Measurements from ENCODE around the gene FABP7. TPM values are rescaled to one million over a fixed set of nuclear protein-coding genes. Genes with fewer than 3 reads are reported as not detected.

Gene FABP7
- total RNA-seq, 2 donors from 2014 or later: not detected

DNA sequence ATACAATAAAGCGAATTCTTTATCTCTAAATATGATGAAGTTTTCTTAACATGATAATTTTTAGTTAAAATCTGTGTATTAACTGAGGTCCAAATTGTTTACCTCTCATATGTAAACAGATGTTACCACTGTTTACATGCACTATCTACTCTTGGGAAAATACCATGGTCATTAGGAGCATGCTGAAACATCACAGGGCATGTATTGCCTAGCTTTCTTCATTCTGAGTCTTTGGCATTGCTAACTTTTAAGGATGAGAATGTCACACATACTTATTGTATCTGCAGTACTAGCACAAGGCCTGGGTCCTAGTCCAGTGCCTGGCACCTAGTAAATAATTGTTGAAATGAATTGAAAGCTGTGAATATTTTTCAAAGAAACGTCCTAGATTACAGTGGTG lies 30.2 kb downstream of the FABP7 start:
- TF ChIP-seq, protein P1, sequence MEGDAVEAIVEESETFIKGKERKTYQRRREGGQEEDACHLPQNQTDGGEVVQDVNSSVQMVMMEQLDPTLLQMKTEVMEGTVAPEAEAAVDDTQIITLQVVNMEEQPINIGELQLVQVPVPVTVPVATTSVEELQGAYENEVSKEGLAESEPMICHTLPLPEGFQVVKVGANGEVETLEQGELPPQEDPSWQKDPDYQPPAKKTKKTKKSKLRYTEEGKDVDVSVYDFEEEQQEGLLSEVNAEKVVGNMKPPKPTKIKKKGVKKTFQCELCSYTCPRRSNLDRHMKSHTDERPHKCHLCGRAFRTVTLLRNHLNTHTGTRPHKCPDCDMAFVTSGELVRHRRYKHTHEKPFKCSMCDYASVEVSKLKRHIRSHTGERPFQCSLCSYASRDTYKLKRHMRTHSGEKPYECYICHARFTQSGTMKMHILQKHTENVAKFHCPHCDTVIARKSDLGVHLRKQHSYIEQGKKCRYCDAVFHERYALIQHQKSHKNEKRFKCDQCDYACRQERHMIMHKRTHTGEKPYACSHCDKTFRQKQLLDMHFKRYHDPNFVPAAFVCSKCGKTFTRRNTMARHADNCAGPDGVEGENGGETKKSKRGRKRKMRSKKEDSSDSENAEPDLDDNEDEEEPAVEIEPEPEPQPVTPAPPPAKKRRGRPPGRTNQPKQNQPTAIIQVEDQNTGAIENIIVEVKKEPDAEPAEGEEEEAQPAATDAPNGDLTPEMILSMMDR (IDR thresholded peaks at IDR 0.05): no peak
- no peak overlapping the region for H3K27ac ChIP-seq
- no peak overlapping the region for H3K4me3 ChIP-seq
- H3K36me3 ChIP-seq: no peaks in the 10 kb centered on the region
- ATAC-seq (ENCODE audit: insufficient number of reproducible peaks, low FRiP score, low read depth): no peak
- no peaks in the 10 kb centered on the region for H3K27me3 ChIP-seq (replicated peaks; ENCODE audit: insufficient read depth)
- no peak for DNase-seq (ENCODE audit: low spot score)
- H3K4me1 ChIP-seq (ENCODE audit: control insufficient read depth in 1 of 2, low read depth in 2 of 2): no peaks in the 10 kb centered on the region
- no peaks in the 10 kb centered on the region for H3K9me3 ChIP-seq

- no peaks in the 10 kb centered on the region for H3K9me3 ChIP-seq
- H3K27me3 ChIP-seq (replicated peaks; ENCODE audit: insufficient read depth): no peaks in the 10 kb centered on the region
- no peaks in the 10 kb centered on the region for H3K4me1 ChIP-seq (ENCODE audit: control insufficient read depth in 1 of 2, low read depth in 2 of 2)
- H3K4me3 ChIP-seq: no peak overlapping the region
- TF ChIP-seq, protein P1 (IDR thresholded peaks at IDR 0.05): no peak
- no peak overlapping the region for H3K27ac ChIP-seq
- DNase-seq (ENCODE audit: low spot score) (no peak), ATAC-seq (ENCODE audit: insufficient number of reproducible peaks, low FRiP score, low read depth) (no peak)
- no peaks in the 10 kb centered on the region for H3K36me3 ChIP-seq
Observed at GRCh38 chr6:122810189-122810588, 30.7 kb downstream of the FABP7 start.

- DNase-seq (ENCODE audit: low spot score): no peak
- TF ChIP-seq, protein P1 (IDR thresholded peaks at IDR 0.05): no peak
- ATAC-seq (ENCODE audit: insufficient number of reproducible peaks, low FRiP score, low read depth): no peak
- Histone ChIP-seq H3K27ac (no peak overlapping the region), H3K4me3 (no peak overlapping the region), H3K4me1 (ENCODE audit: control insufficient read depth in 1 of 2, low read depth in 2 of 2) (no peaks in the 10 kb centered on the region), H3K9me3 (no peaks in the 10 kb centered on the region), H3K36me3 (no peaks in the 10 kb centered on the region), H3K27me3 (replicated peaks; ENCODE audit: insufficient read depth) (no peaks in the 10 kb centered on the region)
Observed at GRCh38 chr6:122817358-122817757, 37.8 kb downstream of the FABP7 start.

GRCh38 chr6:122817766-122818165 lies 38.2 kb downstream of the FABP7 start:
- H3K4me1 ChIP-seq (ENCODE audit: control insufficient read depth in 1 of 2, low read depth in 2 of 2): no peaks in the 10 kb centered on the region
- no peaks in the 10 kb centered on the region for H3K27me3 ChIP-seq (replicated peaks; ENCODE audit: insufficient read depth)
- H3K36me3 ChIP-seq: no peaks in the 10 kb centered on the region
- H3K4me3 ChIP-seq: no peak overlapping the region
- no peaks in the 10 kb centered on the region for H3K9me3 ChIP-seq
- H3K27ac ChIP-seq: no peak overlapping the region
- ATAC-seq (ENCODE audit: insufficient number of reproducible peaks, low FRiP score, low read depth) (no peak), DNase-seq (ENCODE audit: low spot score) (no peak)
- TF ChIP-seq, protein P1 (IDR thresholded peaks at IDR 0.05): no peak

DNA sequence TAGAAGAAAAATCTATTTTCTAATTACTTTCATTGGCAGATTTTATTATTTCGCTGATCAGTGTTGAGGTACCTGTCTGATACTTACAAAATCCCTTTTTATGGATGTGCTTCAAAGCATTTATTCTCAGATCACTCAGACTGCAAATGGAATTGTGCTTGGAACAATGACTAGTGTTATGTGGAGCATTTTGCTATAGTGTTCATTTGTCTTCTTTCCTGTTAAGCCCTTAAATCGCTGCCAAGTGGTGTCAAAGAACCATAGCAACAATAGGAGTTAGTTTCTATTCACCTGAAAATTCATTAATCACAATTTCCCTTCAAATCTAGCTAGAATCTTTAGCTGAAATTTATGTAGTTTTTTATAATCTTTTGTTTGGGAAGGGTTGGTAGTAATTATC lies 39.4 kb downstream of the FABP7 start:
- ATAC-seq (ENCODE audit: insufficient number of reproducible peaks, low FRiP score, low read depth) (no peak), DNase-seq (ENCODE audit: low spot score) (no peak)
- TF ChIP-seq, protein P1 (IDR thresholded peaks at IDR 0.05): no peak
- H3K36me3 ChIP-seq: no peaks in the 10 kb centered on the region
- no peaks in the 10 kb centered on the region for H3K9me3 ChIP-seq
- no peaks in the 10 kb centered on the region for H3K4me1 ChIP-seq (ENCODE audit: control insufficient read depth in 1 of 2, low read depth in 2 of 2)
- no peak overlapping the region for H3K4me3 ChIP-seq
- H3K27me3 ChIP-seq (replicated peaks; ENCODE audit: insufficient read depth): no peaks in the 10 kb centered on the region
- no peak overlapping the region for H3K27ac ChIP-seq

Data from thoracic aorta (tissue), 2 donors.